Measurements from ENCODE around the gene LRP2. TPM values are rescaled to one million over a fixed set of nuclear protein-coding genes. Genes with fewer than 3 reads are reported as not detected.
"Not testable (repeated sequence)": the region's sequence is repeated elsewhere in the genome, so short reads cannot be mapped to it uniquely, and the experiment has no call there.

Gene LRP2
- not detected in 2 replicates for total RNA-seq (2014; rRNA removed; shearing (Covaris generic))

DNA sequence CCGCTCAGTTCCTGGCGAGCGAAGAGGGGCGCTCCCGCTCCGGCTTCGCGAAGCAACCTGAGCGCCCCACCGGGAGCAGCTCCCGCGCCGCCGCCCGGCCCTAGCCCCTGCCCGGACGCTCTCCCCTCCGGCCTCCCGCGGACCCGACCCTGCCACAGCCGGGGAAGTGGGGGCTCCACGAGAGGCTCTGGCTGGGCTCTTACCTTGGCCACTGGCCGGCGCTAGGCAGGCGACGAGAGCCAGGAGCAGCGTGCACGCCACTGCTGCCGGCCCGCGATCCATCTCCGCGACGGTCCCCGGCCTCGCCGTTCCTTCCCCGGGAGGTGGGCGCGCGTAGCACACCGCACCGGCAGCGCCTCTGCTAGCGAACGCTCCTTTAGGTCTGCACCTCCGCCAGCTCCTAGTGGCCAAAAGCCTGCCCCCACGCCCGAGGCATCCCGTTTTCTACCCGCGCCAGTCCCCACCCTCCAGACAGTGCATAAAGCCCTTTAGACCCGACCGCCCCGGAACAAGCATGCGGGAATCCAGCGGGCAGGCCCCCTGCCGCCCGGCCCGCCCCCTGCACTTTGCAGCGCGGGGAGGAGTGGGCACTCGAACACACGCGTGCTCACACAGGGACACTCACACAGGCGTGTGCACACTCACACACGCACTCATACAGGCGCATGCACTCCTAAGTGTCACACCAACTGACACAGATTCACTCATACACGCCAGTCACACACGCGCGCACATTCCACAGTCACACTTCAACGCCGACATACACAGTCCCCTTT lies at the start of gene LRP2:
TSS of gene LRP2 (minus strand) at position 417 of the 776 bp plus-strand sequence. CDS start at position 282, 135 bp downstream.
- no peak for DNase-seq (ENCODE audit: low spot score)

DNA sequence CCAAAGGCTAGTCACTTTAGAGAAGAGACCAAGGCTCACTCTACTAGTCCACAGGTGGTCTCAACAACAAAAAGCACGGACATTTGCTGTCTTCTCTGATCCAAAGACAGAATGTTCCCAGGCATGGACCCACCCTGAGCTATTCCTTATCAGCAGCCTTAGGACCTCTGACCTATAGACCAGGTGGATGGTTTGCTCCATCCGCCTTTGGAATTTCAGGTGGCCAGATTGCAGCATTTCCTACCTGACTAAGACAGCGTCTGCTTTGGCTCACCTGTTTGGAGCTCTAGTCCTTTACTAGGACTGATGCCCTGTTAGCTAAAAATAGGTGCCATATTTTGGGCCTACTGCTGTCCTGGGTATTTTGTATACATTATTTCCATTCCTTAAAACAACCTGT lies 44.6 kb upstream of the LRP2 start:
- no peak for DNase-seq (ENCODE audit: low spot score)

DNA sequence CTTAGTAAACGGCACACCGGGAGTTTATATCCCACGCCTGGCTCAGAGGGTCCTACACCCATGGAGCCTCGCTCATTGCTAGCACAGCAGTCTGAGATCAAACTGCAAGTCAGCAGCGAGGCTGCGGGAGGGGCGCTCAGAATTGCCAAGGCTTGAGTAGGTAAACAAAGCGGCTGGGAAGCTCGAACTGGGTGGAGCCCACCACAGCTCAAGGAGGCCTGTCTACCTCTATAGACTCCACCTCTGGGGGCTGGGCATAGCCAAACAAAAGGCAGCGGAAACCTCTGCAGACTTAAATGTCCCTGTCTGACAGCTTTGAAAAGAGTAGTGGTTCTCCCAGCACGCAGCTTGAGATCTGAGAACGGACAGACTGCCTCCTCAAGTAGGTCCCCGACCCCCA lies 37.2 kb upstream of the LRP2 start:
- not testable (repeated sequence) for DNase-seq (ENCODE audit: low spot score)

DNA sequence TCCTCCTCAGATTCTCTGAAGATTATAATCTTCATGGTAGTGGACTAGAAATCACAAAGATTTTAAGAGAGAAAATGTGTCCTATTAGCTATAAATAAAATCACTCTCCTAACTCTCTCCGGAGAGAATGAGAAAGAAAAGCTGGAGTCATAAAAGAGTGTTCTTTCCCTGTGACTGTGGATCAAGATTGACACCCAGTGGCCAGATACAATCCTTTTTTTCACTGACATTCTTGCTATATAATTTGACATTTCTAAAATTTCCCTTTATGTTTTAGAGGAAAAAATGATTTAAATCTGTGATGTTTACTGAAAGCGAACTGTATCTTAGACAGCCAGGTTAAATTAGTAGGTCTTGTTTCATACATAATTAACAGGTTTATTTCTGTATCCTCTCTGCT lies 35.4 kb upstream of the LRP2 start:
- no peak for DNase-seq (ENCODE audit: low spot score)

DNA sequence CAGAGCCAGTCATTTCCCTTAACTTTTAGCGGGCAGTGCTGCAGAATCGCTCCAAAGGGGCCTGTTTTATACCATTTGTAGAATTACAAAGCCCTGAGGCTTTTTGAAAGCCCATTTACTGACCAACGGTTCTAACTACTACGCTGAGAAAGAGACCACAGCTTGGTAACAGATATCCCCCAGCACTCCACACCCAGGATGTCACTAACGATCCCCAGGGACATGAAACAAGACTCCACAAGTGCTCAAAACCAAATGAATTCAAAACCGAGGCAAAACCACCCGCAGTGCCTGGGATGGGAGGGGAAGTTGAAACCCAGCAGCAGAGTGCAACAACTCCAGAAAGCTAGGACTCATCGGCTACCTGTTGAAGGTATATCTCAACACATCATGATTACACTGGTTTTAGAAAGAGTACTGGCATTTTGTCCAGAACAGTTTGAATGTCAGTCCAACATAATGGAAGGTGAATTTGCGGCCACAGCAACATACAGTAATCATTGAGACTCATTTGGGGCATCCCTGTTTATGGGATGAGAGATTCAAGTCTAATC lies 33.6 kb upstream of the LRP2 start:
- no peak for DNase-seq (ENCODE audit: low spot score)

DNA sequence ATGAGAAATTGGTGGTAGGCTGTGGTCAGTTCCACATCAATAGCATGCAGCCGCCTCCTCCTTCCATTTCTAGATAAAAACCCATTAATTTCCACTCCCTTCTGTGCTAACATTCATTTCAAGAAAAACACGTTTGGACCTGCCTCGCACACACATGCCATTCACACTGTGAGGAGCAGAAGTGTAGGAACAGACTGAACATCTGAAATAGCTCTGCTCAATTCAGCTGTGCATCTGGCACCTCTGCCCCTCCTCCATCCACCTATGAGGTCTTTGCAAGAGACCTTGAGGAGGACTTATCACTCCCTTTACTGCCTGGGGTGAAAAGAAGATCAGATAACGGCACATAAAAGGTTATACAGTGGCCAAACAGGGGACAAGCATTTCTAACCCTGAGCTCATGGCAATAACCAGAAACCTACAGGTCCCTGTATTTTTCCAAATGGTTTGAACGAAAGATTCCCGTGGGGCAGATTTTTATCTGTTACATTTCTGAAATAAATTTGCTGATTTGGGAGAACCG lies 30.8 kb upstream of the LRP2 start:
- no peak for DNase-seq (ENCODE audit: low spot score)

DNA sequence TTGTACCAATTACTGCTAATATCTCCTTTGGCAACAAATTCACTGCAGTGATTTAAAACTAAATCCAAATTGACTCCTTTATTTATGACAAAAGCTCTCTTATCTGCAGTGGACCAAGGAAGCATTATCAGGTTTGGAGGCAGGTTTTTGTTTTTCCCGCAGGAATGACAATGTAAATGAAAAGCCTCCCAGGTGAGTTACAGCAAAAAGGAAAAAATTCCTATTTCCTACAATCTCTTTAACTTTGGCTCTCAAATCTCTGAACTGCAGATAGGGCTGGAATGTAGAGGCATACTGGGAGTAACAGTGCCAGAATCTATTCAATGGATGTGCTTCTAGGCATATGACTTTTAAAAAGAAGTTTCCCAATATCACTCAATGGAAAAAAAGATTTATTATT lies 28.9 kb upstream of the LRP2 start:
- DNase-seq (ENCODE audit: low spot score), result no peak

DNA sequence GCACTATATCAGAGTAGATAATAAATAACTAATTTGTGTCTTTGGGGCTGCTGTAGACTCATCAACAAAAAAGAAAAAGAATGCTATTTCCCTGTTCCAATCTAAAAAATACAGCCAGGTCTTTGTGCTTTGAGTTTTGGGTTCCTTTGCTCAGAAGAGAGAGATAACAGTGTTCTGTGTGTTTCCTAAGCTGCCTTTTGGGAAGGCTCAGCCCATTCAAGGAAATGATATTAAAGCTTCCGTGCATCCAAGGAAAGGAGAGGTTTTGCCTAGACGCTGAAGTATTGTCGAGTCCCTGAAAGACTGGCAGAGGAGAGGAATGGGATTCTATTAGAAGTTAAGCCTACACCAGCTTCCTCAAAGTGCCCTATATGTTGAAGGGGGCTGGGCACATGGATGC lies 25.8 kb upstream of the LRP2 start:
- no peak for DNase-seq (ENCODE audit: low spot score)

DNA sequence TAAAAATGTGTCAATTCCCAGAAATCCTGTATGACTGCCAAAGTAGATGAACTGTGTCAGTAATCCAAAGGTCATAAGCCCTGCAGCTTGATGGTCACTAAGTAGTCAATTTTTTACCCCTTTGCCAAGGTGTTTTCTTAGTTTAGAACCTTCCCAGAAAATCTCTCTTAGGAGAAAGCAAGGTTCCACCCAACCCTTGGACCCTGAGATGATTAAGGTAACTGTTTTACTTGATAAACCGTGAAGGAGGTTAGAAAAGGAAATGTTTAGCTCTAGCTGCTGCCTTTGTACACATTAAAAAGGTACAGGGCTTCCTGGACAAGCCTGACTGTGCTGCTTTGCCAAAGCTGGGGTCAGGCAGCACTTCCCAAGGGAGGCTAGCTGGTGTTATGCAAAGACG lies 24.4 kb upstream of the LRP2 start:
- DNase-seq (ENCODE audit: low spot score), result no peak

DNA sequence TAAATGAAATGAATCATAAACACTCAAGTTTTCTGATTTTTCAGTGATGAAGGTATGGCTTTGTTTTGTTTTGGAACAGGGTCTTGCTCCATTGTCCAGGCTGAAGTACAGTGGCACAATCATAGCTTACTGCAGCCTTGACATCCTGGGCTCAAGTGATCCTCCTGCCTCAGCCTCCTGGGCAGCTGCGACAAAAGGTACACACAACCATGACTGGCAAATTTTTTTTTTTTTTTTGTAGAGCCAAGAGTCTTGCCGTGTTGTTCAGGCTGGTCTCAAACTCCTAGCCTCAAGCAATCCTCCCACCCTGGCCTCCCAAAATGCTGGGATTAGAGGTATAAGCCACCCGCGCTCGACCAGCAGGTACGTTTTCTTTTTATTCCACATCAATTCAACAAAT lies 22.5 kb upstream of the LRP2 start:
- DNase-seq (ENCODE audit: low spot score), result no peak

DNA sequence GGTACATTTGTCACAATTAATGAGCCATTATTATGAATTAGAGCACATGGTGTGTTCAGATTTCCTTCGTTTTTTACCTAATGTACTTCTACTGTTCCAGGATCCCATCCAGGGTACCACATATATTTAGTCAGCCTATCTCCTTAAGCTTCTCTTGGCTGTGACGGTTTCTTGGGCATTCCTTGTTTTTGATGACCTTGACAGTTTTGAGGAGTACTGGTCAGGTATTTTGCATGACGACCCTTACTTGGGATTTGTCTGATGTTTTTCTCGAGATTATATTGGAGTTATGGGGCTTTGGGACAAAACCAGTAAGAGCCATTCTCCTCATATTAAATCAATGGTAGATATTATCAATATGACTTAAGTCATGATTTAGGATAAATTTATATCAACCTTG lies 10.2 kb upstream of the LRP2 start:
- DNase-seq (ENCODE audit: low spot score), result no peak

DNA sequence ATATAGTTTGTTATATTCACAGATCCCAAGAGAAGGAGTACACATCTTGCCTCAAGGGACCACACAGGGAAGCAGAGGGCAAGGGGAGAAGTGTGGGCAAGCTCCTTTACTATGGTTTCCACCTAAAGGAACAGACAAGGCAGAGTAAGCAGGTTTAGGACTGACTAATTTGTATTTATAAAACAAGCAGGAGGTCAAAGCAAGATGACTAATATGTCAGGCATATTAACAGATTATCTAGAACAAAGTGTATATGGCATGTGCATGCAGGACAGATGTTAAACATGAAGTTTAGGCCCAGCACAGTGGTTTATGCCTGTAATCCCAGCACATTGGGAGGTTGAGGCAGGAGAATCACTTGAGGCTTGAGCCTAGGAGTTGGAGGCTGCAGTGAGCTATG lies 3.7 kb upstream of the LRP2 start:
- DNase-seq (ENCODE audit: low spot score), result no peak

DNA sequence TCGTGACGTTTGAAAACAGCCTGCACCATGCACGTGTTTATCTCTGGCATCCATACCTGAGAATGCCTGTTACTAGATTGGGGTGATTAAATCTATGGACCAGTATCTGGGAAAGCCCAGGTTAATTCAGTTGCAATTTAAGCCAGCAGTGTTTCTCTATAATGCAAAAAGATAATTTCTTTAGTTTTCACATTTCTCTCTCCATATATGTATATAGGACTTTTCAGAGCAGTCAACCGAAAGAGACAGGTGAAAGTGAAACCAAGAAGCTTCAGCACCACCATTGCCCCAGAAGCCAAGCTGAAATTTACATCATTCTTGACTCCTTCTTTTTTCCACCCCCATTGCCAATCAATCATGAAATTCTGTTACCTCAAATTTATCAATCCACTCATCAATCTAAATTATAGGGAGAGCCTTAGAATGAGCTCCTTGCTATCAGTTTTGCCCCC lies 2.7 kb upstream of the LRP2 start:
- no peak for DNase-seq (ENCODE audit: low spot score)

DNA sequence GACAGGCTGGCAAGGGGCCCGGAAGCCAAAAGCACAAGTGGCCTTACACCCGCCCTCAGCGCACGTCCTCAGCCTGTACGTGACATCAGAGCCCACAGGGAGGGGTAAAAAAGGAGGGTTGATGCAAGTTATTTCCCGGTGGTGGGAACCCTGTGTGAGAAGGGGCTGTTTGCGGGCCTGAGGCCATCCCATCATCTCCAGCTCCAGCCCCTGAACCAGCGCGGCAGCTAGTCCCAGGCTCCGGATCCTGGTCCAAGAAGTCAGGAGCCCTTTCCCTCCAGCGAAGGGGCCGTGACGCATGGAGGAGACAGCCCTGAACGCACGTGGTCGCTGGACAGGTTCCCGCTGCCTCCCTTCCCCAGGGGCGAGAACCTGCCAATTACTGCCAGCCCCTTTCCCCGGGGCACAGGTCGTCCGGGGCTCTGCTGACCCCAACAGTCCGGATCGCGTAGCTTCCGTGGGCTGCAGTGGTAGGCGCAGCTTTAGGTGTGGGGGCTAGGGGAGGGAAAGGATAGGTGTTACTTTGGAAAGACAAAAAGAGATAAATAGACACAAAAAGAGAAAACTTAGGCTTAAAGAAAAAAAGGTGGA lies 1.3 kb upstream of the LRP2 start:
- no peak for DNase-seq (ENCODE audit: low spot score)

DNA sequence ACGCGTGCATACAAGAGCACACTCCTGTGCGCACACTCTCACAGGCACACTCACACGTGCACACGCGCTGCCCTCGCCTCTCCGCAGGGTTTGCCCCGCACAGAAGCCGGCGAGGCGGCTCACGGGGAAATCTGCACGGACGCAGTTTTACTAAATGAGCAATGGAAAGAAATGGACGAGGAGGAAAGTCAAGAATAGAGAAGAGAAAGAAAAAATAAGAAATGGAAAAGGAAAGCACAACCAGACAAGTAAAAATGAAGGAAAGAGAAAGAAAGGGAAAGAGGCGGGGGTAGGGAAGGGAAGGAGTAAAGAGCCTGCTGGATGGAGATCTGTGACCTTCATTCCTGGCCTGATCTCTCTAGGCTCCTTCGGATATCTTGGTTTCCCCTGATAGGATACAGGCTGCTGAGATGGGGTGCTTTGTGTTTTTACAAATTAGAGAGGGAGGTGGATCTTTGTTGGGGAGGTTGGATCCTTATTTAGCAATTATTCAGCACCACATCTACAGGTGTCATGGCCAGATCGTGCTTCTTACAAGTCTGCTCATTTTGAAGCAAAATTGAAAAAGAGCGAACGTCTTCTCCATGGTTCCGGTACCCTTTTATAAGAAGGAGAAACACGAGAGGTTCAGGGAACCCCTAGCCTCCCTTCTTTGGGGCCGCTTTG lies 693 bp upstream of the LRP2 start:
- DNase-seq (ENCODE audit: low spot score), result no peak

DNA sequence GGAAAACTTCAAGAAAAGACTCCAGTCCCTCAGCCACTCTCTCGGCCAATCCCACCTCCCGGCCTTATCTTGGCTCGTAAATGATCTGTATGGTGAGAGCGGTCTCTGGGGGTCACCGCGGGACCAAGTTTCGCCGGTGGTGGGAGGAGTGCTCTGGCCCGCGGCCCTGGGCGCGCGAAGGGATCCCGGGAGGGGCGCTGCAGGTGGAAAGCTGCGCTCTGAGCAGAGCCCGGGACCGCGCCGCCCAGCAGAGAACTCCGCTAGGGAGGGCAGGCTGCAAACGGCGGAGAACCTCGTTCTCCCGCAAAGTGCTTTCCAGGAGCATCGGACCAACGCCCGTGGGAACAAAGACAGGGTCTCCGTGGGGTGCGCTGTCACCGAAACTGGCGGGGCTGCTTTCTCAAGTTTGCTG lies 622 bp downstream of the LRP2 start:
- no peak for DNase-seq (ENCODE audit: low spot score)

DNA sequence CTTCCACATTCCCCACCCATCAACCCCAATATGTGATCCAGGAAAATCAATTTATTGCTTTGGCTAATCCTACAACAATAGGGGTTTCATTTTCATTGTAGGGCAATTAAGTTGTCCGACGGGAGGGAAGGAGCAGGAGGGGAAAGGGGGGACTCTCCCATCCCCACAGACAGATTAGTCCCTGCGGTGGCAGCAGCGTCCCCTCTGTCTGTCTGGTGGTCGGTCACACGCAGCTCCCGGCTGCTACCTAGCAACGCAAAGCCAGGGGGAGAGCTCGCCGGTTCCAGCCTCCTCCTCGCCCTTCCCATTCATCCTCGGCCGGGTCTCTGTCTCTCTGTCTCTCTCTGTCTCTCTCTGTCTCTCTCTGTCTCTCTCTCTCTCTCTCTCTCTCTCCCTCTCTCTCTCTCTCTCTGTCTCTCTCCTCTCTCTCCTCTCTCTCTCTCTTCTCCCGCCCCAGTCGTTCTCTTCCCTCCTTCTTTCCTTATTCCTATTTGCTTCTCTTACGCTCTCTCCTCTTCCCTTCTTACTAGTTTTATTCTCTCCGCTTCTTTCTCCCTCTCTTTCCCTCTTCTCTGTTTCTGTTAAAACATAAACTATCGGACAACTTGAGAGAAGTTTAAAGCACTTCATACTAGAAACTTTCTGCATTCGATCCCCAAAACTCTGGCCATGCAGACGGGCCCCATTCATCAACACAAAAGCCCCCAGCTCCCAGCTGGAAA lies 1.2 kb downstream of the LRP2 start:
- DNase-seq (ENCODE audit: low spot score), result no peak

DNA sequence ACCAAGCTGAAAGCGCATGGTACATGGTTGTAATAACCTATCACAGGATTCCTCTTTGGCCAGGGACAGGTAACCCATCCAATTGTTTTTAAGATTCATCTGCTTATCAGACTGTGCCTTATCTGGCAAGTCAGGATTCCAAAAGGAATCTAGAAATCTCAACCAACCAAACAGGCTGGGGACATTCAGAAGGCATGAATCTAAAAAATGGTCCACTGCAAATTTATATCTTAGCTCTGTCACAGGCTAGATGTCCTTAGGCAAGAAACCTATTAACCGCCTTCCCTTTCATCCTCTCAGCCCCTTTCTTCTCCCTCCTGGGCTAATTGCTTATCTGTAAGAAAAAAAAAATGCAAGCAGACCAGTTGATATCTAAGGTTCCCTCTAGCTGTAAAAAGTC lies 4.3 kb downstream of the LRP2 start:
- no peak for DNase-seq (ENCODE audit: low spot score)

DNA sequence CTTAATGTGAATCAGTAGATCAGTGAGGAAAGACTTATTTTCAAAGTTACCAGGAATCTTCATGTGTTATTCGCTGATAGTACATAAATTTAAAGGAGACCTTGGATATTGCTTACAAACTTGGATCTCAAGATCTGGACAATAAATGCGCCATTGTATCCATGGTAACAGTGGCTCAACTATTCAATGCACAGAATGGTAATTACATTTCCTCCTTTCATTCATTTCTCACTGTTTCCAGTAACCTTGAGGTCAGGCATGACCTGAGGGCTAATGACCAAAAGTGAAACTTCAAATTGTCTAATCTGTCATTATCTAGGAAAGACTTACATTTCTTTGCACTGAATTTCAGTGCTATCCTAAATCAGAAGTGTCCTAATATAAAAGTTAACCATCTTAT lies 8.1 kb downstream of the LRP2 start:
- no peak for DNase-seq (ENCODE audit: low spot score)

DNA sequence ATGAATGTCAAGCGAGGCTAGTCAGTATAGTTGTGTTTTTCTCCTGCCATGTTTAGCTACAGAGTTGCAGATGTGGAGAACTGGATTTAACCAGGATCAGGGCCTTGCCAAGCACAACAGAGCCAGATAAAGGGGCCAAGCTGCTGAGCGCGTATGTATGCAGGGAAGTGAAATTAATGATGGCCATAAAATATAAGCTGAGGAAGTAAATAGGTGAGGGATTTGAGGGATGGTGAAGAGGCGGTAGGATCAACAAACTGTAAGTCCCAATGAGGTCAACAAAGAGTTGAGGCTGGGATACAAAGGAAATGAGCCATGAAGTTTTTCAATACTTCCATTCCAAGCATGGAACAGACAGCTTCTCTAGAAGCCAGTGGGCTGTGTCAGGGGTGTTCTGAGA lies 10.6 kb downstream of the LRP2 start:
- no peak for DNase-seq (ENCODE audit: low spot score)

DNA sequence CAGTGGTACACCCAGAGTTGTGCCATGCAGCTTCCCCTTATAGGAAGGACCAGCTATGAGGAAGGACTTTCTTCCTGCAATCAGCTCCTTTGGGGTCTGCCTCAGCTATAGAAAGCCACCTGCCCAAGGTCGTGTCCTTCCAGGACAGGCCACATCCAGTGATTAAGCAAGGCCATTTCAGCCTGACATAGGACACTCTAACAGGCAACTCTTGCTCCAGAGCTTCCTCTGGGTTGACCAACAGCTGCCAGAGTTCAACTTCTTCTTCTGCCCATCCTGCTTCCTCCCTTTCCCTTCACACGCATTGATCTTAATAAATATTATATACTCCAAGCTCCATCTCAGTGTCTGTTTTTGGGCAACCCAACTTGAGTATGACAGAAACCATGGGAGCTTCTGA lies 12.8 kb downstream of the LRP2 start:
- no peak for DNase-seq (ENCODE audit: low spot score)
